Astrocyte of the cerebellum (primary cell): ENCODE results near the gene TTC23.

ENCODE experiments used
- DNase-seq: peaks from one replicate; pipeline ENCODE4 v3.0.0-alpha.2; 2011; ENCODE audit warnings: low read depth
- H3K4me3 ChIP-seq: 2 replicates; pipeline ENCODE4 v1.5.1; 2011; ENCODE audit warnings: mild to moderate bottlenecking, low read depth, low read length, moderate library complexity
- in situ Hi-C: cut with HindIII; loops from 2 replicates; pipeline ENCODE4 v1.10.0; 2017; ENCODE audit warnings: low sequenced_read_pairs
- TF ChIP-seq, protein P1 (sequence below): IDR thresholded peaks from 2 replicates; pipeline ENCODE4 v1.5.1; 2012; ENCODE audit warnings: low read length, low read depth, moderate library complexity, mild to moderate bottlenecking; ENCODE audit errors: missing control alignments

The TTC23 gene

DNA sequence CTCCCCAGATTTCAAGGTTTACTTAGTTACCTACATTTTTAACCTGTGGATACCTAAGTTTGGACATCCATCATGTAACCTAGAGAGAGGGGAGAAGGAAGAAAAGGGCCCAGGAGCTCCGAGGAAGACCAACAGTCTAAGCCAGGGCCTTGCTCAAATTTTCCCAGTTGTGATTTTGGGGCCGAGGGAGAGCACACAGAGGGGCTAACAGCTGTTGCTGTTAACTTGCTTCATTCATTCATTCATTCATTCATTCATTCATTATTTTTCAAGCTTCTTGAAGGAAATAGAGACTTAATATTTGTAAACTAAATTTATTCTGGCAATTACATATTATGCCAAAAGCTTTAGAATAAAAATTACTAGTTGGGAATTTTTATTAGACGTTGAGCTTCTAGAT lies 121.6 kb downstream of the TTC23 start:
- TF ChIP-seq, protein P1, sequence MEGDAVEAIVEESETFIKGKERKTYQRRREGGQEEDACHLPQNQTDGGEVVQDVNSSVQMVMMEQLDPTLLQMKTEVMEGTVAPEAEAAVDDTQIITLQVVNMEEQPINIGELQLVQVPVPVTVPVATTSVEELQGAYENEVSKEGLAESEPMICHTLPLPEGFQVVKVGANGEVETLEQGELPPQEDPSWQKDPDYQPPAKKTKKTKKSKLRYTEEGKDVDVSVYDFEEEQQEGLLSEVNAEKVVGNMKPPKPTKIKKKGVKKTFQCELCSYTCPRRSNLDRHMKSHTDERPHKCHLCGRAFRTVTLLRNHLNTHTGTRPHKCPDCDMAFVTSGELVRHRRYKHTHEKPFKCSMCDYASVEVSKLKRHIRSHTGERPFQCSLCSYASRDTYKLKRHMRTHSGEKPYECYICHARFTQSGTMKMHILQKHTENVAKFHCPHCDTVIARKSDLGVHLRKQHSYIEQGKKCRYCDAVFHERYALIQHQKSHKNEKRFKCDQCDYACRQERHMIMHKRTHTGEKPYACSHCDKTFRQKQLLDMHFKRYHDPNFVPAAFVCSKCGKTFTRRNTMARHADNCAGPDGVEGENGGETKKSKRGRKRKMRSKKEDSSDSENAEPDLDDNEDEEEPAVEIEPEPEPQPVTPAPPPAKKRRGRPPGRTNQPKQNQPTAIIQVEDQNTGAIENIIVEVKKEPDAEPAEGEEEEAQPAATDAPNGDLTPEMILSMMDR, result no peak
- DNase-seq, result no peak
- in situ Hi-C loops, result no loop called here
- no peak overlapping the region for H3K4me3 ChIP-seq

DNA sequence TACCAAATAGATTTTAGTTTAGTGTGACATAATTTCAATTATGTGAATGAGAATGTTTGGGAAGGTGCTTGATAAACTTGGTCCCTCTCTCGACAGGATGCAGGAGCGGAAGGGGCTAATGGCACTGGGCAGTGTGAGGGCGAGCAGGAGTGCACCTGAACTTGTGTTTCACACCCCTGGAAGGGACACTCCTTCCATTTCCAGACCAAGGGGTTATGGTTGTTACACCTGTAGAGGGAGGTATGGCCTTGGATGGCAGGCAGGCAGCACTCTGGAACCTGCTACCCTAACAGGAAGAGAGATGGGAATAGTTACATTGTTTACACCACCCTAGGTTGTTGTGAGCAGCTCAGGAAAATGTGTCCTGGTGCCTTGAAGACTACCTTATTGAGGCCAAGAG lies 122.5 kb downstream of the TTC23 start:
- no peak for DNase-seq
- in situ Hi-C loops, result no loop called here
- TF ChIP-seq, protein P1, result no peak
- no peak overlapping the region for H3K4me3 ChIP-seq

GRCh38 chr15:99126131-99126588 lies 123.2 kb downstream of the TTC23 start:
- DNase-seq, result no peak
- no peak overlapping the region for H3K4me3 ChIP-seq
- TF ChIP-seq, protein P1, result no peak
- in situ Hi-C loops, result no loop called here

GRCh38 chr15:99125061-99125891 lies 124.1 kb downstream of the TTC23 start:
- H3K4me3 ChIP-seq, result no peak overlapping the region
- no peak for DNase-seq
- in situ Hi-C loops, result no loop called here
- TF ChIP-seq, protein P1, result no peak

DNA sequence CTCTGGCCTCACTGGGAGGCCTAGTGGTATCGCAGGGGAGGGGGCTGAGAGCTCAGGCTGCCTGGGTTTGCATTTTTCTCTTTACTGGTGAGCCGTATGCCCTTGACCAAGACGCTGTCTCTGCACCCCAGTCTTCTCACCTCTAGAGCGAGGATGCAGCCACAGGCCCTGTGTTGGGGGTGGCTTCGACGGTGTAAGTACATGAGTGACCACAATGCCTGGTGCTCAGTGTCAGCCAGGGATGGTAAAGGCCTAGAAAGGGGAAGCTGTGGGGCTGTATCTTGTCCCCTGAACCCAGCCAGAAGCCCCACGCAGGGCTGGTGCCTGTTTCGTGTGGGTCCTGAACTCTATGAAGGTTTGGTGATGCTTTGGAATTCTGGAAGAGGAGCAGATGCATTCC lies 124.7 kb downstream of the TTC23 start:
- TF ChIP-seq, protein P1, result no peak
- in situ Hi-C loops, result no loop called here
- no peak for DNase-seq
- H3K4me3 ChIP-seq, result no peak overlapping the region

DNA sequence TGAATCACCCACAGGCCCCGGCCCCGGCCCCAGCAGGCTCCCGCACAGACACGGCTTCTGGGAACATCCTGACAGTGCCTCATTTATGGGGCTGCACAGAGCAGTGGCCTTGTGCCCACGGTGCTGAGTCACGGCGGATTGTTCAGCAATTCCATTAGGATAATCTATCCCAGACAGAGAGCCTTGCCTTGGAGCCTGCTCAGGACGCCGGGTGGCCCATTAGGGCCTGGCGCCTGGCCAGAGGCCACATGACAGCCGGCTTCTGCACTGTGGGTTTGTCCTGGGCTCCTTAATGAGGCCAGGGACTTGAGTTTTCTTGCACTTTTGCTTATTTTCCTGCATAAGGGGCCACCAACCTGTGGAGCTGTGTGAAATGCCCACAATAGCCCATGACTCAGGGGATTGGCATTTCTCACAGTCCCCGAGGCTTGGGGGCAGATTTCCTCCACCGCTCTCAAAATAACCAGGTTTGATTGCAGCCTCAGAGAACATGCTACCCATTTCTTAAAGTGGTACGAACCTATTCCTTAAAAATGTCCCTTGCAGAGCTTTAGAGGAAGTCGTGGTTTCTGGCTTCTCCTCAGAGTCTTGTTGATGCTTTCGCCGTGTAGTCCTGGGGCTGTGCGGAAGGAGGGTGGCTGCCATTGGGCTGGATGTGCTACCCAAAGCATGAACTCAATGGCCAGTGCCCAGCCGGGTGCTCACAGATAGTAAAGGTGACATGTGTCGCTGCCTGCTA lies 125.5 kb downstream of the TTC23 start:
- DNase-seq, result peak; percentile 93
- TF ChIP-seq, protein P1, result no peak
- in situ Hi-C loops, result no loop called here
- H3K4me3 ChIP-seq, result peak overlapping the region; percentile 13
